Activated CD4-positive, alpha-beta T cell treated with anti-CD3 and anti-CD28 coated beads, Interleukin-2, Interleukin-6, amounts not matched to agents 100 ng/mL and 50 ng/mL, durations not matched to agents 16 hours and 8 hours (primary cell): ENCODE data around the gene ATP6V0D1.
"Not testable (repeated sequence)": the region's sequence is repeated elsewhere in the genome, so short reads cannot be mapped to it uniquely, and the experiment has no call there.

Experiments
- DNase-seq: peaks from one replicate; pipeline ENCODE4 v3.0.0-alpha.2; 2020

The ATP6V0D1 gene

DNA sequence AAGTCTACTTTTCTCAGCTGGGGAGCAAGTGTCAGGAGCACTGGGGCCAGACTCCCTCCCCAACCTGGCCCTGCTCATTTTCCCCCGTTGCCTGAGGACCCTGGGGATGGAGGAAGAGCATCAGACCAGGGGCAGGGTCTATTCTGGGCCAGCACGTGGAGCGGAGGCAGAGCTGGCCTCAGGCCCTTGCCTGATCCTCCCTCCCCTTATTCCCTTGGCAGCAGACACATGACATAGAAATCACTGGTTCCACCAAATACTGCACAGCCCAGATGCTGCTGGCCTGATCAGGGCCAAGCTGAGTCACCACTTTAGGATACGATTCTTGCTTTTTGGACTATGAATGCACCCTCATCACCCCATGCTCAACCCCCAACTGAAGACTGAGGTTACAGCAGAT, 18.1 kb upstream of the ATP6V0D1 start:
- DNase-seq, result no peak

DNA sequence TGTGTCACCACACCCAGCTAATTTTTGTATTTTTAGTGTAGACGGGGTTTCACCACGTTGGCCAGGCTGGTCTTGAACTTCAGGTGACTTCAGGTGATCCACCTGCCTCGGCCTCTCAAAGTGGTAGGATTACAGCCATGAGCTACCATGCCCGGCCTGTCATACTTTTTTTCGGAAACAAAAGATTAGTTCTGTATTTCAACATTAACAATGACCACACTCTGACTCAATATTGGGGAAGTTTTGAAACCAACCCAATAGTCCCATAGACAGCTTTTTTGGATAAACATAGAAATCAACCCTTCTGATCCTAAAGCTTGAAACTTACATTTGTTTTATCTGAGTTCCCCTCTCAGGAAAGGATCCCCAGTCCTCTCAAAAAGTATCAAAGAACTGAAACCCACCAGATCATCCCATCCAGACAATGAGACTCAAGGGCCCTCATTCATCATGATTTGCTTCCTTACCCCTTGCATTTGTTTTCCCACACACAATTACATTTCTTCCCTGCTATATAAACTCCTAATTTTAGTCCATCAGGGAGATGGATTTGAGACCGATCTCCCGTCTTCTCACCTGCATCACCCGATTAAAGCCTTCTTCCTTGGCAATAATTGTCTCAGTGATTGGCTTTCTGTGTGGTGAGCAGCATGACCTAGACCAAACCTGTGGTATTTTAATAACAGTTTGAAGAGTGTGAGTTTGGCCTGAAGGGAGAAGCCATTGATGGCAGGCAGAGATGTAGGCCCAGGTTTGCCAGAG, 9.6 kb upstream of the ATP6V0D1 start:
- no peak for DNase-seq

DNA sequence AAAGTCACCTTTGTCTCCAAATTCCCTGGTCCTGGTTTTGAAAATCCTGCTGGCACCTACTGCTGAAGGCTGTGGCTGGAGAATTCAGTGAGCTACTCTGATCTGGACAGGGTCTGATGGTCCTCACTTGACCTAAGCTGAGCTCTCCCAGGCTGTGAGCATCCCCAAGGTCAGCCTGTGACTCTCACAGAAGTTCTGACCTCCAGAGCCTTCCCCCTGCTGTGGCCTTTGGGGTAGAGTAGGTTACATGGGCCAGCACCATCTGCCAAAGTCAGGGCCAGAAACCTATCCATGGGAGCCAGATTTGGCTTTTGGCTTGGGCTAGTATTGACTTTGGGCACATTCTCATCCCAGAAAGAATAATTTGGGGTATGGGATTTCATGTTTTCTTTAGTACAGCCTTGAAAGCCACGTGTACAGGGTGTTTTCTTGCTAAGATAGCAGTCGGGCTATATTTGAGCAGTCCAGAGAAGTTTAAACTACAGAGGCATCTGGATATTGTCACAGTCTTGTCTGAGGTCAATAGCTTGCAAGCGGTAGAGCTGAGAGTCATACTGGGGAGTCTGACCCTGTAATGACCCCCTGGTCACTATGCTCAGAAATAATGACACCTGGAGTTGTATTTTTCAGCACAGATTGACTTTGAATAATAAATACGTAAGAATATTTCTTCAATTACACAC, 8.6 kb upstream of the ATP6V0D1 start:
- DNase-seq, result no peak

DNA sequence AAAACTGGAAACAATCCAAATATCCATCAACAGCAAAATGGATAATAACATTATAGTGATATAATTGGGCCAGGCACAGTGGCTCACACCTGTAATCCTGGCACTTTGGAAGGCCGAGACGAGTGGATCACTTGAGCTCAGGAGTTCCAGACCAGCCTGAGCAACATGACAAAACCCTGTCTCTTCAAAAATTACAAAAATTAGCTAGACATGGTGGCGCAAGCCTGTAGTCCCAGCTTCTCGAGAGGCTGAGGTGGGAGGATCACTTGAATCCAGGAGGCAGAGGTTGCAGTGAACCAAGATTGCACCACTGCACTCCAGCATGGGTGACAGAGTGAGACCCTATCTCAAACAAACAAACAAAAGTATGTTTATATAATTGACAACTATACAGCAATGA, 6.6 kb upstream of the ATP6V0D1 start:
- not testable (repeated sequence) for DNase-seq

DNA sequence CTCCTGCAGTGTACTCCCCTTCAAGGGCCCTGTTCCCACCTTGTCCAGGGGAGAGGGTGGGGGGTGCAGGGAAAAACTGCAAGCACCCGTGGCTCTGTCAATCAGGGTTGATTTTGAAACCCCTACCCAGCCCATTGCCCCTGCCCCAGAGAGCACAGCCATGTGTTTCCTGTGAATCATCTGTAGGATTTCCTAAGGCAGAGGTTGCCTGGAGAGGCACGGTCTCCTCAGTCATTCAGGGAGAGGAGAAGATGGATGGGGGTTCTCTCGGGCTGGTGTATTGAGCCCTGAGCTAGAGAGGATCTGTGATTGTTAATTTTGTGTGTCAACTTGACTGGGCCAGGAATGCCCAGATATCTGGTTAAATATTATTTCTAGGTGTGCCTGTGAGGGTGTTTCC, 5.8 kb upstream of the ATP6V0D1 start:
- DNase-seq, result no peak

DNA sequence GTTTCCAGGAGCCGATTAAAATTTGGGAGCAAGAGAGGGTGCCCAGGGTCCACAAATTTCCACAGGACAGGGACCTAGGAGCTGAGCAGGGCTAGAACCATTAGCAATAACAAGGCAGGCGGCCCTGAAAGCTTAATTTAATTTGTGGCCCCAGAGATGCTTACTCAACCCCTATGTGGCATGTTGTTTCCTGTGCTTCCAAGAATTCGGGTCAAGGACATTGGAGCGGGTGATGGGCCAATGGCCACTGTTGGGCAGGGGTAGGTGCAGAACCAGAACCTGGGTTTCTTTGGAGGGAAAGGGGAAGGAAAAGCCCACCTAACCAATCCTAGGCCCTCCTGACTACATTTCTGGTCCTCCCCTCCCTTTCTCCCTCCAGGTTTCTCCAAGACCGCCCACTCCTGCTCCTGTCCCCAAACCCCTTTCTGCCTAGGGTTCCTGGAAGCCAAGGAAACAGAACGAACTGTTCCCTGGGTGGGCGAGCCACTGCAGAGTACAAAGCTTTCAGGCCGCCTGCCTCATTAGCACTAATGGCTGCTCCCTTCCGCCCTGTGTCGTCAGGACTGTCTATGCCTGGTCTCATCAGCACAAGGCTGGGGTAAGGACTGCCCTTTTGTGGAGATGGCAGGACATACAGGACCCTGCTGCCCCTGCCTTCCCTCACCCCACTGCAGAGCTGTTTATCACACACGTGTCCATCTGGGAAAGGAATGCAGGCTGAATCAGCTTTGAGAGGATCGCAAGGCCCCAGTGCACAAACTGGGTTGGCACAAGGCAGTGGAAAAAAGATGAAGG, 3.0 kb upstream of the ATP6V0D1 start:
- no peak for DNase-seq

DNA sequence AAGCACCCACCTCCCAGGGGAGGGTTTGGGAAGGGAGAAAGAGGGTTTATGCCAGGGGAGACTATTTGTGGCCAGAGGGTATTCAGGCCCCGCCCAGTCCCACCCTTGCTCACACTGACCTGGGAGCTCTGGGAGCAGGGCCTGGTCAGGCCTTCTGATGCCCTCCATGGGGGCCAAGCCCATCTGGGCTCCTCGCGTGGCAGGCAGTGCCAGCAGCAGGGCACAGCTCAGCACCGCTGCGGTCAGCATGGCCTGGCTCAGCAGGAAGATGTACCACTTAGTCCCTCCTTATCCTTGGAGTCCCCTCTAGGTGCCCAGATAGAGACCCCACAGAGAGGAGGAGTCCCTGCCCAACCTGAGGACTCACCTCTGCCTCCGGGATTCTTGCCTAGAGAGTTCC, 2.2 kb upstream of the ATP6V0D1 start, which contains the start of gene AGRP:
Gene AGRP, minus strand, starts transcription at position 398 of the 400 bp plus-strand sequence. Its CDS starts 149 bp downstream, at position 249.
- DNase-seq, result no peak

DNA sequence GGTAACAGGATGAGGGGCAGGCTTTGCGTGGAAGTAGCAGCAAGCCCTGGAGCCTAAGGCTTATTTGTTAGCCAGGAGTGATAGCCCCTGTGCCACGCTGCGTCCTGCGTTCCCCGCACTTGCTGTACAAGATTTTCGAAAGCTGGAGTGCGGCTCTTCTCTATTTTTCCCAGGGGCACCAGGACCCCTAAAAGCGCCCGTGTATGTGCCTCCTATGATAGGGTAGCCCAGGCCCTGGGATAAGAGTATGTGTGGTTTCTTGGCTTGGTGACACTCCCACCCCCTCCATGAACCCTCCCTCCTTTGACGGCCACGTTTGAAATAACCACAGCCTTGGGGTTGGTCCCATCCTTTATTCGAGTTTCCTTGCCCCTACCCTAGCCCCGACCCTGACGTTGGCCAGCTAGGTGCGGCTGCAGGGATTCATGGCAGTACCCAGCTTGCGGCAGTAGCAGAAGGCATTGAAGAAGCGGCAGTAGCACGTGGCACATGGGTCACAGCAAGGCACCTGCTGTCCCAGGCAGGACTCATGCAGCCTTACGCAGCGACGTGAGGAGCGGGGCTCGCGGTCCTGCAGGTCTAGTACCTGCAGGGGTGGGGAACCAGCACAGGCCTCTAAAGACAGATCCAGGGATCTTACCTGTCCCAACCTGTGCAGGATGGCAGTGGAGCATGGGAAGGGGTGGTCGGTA, 1.4 kb upstream of the ATP6V0D1 start:
- DNase-seq, result no peak

DNA sequence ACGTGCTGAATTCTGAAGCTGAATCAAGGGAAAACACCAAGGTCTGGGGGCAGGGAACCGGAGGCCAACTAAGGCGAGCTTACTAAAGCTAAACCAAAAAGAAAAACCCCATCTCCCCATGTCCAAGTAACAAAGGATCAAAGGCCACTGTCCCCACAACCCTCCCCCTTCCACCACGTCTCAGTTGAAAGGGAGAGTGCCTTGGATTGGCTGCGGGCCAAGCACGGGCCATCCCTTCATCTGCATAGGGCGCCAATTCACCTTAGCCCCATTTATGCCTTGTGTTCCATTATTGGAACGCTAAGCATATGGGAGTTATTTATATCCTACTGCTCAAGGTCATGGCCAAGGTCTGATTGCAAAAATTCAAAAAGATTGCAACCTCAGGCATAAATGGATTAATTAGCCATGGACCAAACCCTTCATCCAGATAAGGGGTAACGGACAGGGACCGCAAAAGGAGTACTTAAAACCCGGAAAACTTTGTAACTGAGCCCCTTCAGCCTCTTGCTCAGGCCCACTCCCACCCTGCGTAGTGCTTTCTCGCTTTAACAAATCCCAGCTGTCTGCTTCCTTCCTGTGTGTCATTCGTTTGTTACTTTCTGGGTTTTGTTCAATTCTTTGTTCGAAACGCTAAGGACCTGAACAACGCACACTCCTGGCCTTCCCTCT, 740 bp upstream of the ATP6V0D1 start:
- DNase-seq, result peak; percentile 73

DNA sequence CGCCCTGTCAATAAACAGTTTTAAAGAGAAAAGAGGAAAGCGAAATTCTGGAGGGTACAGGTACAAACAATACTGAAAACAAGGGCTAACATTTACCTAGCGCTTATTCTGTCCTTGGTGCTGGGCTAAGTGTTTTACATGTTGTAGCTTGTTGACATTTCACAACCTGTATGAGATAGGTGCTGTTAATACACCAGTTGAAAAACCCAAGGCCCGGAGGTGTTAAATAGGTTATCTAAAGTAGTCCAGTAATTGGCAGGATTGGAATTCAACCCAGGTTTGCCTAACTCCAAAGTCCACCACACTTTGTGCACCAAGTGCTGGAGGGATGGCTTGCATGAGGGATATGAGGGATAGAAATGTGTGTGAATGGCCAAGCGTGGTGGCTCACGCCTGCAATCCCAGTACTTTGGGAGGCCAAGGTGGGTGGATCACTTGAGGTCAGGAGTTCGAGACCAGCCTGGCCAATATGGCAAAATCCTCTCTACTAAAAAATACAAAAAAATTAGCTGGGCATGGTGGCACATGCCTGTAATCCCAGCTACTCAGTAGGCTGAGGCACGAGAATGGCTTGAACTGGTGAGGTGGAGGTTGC, 2.9 kb downstream of the ATP6V0D1 start:
- no peak for DNase-seq

DNA sequence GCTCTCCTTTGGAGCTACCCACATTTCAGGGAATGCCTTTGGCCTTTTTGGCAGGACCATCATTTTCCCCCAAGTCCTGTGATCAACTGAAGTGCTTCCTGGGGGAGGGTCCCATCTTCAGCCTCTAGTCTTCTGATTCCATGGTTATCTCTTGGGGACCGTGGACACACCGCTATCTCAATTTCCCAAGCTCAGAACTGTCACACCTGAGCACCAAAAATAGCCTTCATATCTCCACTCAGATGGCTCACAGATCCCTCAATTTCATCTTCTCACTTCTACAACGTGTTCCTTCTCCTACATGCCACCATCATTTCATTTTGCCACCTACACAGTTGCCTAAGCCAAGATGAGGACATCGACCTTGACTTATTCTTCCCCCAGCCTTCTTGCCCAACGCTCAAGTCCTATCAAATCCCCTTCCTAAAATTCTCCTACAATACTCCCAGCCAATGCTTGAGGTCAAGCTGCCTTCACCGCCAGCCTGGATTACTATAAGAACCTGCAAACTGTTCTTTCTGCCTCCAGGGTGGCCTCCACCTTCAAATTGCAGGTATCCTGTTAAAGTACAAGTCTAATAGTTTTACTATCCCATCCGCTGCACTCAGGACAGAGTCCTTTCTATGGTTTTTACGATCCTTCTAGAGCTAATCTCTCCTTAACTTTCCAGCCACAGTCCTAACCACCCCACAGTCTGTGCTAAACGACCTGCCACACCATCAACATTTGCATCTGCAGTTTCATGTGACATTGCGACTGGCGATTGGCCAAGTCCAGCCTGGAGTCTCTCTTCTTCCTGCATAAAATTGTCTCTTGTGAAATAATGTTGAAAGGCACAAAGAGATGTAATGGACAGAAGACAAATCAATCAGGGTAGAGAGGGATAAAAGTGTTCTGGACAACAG, 6.2 kb downstream of the ATP6V0D1 start:
- DNase-seq, result no peak

DNA sequence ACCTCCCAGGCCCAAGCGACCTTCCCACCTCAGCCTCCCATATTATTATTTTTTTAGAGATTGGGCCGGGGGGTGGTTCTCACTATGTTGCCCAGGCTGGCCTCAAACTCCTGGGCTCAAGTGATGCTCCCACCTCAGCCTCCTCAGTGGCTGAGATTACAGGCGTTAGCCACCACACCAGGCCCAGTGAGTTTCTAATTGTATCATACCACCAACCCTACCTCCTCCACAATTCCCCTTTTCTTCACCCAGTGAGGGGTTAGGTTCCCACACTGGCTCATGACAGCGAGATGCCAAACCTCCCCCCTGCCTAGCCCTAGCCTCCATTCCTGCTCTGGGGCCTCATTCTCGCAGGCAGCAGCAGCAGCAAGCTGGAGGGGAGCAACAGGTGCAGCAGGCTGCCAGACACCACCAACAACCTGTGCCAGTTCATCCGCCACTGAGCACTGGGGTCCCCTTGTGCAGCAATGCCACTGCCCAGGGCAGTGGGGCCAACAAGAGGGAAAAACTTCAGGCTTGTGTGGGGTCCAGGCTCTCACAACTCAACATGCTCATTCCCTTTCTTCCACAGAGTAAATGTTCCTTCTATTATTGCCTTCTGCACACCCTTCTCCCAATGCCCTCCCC, 9.1 kb downstream of the ATP6V0D1 start:
- no peak for DNase-seq

DNA sequence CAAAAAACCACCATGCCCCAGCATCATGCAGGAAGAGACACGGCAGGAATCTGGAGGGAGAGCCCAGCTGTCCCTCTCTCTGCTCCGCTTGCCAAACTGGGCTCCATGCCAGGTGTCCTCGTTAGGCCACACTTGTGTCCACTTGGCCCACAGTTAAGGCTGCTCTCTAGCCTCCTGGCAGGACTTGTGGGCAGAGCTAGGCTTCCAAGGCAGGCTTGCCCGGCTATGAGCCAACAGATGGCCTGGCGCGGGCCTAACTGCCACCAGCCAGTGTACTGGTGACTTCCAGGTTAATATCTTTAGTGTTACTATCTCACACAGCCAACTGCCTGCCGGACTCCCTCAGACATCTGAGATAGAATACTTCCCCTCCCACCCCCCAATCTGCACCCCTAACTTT, 10.6 kb downstream of the ATP6V0D1 start:
- DNase-seq, result no peak

DNA sequence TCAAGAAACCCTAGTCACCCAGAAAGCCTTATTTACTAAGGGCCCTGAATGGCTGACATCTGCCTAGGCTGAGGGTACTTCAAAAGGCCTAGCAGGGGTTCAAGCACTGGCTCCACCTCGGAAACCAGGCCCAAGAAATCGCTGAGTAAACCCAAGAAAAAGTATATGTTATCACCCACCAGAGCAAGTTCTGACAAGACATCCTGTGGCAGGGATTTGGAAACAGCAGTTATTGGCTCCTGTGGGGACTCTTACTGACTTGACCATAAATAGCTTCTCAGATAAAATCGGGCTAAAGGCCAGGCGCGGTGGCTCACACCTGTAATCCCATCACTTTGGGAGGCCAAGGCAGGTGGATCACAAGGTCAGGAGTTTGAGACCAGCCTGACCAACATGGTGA, 12.2 kb downstream of the ATP6V0D1 start:
- peak; percentile 26 for DNase-seq

DNA sequence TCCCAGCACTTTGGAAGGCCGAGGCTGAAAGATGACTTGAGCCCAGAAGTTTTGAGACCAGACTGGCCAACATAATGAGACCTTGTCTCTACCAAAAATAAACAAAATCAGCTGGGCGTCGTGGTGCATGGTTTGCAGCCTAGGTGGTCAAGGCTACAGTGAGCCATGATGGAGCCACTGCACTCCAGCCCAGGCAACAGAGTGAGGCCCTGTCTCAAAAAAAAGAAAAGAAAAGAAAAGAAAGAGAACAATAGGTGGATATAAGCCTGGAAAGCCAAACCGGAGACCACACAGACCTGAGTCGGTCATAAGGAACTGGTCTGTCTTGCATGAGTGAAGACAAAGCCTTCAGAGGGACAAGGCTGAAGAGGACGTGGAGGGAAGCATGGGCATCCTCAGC, 14.4 kb downstream of the ATP6V0D1 start:
- DNase-seq, result no peak

DNA sequence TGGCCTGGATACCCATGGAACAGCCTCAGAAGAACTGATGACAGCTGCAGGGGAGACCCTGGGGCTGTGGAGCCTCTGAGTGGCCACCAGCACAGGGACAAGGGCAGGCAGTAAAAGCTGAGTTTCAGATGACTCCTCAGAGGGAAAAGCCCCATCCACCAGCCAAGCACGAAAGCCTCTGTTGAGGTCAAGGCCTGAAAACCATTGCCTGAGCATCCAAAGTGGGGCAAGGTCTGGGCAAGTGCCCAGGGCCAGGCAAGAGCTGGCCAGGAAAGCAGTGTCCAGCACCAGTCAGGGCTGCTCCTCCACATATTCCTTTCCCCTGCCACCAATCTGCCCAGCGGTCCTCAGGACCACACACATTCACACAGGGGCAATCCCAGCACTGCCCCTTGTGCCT, 16.4 kb downstream of the ATP6V0D1 start:
- no peak for DNase-seq

DNA sequence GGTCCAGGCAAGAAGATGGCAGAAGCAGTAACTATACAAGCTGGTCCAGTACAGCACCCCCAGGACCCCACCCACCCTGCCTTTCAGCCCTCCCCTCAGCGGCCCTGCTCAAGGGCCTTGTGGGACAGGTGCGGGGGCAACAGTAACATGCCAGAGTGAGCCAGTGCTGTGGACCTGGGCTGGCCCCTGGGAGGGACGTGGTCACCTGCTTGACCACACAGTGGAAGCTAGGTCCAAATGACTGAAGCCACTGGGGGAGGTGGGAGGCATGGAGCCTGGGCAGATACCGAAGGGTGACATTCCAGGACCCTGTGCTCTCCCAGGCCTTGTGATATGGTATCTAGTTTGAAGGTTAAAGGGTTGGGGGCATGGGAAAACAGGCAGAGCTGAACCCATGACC, 17.3 kb downstream of the ATP6V0D1 start:
- DNase-seq, result no peak

DNA sequence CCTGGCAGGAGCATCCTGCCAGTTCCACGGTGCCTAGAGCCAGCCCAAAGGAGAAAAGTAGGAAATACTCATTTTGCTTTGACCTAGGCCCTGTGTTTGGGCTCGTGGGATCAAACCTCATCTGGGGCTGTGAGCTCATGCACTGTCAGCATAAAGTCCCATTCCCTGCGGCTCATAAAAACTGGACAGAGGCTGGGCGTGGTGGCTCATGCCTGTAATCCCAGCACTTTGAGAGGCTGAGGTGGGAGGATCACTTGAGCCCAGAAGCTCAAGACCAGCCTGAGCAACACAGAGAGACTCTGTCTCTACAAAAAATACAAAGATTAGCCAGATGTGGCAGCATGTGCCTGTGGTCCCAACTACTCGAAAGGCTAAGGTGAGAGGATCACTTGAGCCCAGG, 17.9 kb downstream of the ATP6V0D1 start:
- DNase-seq, result no peak

DNA sequence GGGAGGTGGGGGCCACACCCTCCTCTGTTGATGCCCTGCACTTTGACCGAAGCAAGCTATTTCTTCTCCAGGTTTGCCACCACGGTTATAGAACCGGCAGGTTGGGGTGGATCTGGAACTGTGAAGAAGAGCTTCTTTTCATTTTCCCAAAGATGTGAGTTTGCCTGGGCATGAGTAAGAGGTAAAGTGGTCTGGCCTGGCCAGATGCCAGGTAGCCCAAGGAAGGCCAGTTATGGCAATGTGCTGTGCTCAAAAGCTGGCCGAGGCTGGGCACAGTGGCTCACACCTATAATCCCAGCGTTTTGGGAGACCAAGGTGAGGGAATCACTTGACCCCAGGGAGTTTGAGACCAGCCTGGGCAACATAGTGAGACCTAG, 18.7 kb downstream of the ATP6V0D1 start:
- DNase-seq, result no peak

DNA sequence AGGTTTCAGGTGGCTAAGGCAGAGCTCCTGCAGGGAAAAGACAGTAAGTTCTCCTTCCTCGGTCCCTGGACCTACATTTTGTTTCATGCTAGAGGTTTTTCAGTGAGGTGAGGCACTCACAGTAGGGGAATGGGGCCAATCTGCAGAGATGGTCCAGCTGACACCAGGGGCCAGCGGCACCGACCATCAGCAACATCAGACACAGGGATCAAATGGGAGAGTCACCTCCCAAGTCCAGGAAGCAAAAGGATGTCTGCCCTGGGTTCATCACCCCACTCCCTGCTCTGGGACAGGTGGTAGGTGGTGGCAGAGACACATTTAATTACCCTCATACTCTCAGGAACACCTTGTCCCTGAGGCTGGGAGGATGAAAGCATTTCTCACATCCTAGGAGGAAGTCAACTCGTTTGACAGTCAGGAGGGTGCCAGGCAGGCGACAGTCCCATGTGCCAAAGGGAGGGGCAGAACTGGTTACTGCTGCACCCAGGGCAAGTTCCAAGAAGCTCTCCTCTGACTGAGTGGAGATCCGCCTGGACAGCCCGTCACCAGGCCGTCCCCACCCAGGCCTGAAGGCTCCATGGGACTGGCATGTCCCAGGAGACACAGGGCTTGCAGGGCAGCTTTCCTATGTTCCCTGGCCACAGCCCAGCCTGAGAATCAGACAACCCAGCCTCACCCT, 19.2 kb downstream of the ATP6V0D1 start:
- no peak for DNase-seq
